ENCODE results near the gene CNIH3.

The CNIH3 gene

DNA sequence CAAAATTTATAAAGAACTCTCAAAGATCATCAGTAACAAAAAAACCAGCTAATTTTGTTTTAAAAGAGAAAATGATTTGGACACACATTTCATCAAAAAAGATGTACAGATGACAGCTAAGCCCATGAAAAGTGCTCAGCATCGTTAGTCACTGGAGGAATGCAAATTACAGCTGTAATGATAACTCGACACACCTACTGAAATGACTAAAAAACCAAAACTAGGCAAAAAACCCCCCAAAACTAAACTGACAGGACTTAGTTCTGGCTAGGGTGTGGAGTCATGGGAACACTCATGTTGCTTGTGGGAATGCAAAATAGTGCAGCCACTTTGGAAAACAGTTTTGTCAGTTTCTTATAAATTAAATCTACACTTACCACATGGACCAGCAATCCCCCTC, 59.5 kb downstream of the CNIH3 start:
- no peak overlapping the region for H3K4me3 ChIP-seq (ENCODE audit: low read depth, low read length, poor library complexity, severe bottlenecking)
- no peak overlapping the region for H3K4me2 ChIP-seq (ENCODE audit: low read length)
- no peaks in the 10 kb centered on the region for H4K20me1 ChIP-seq (ENCODE audit: insufficient read depth, low read length)
- no peaks in the 10 kb centered on the region for H3K79me2 ChIP-seq (ENCODE audit: insufficient read depth, low read length)
- H3K27ac ChIP-seq (ENCODE audit: low read depth, low read length, poor library complexity, severe bottlenecking): no peak overlapping the region
- TF ChIP-seq EZH2 (IDR thresholded peaks at IDR 0.05; ENCODE audit: borderline replicate concordance, low read length): no peak
- TF ChIP-seq, protein P1, sequence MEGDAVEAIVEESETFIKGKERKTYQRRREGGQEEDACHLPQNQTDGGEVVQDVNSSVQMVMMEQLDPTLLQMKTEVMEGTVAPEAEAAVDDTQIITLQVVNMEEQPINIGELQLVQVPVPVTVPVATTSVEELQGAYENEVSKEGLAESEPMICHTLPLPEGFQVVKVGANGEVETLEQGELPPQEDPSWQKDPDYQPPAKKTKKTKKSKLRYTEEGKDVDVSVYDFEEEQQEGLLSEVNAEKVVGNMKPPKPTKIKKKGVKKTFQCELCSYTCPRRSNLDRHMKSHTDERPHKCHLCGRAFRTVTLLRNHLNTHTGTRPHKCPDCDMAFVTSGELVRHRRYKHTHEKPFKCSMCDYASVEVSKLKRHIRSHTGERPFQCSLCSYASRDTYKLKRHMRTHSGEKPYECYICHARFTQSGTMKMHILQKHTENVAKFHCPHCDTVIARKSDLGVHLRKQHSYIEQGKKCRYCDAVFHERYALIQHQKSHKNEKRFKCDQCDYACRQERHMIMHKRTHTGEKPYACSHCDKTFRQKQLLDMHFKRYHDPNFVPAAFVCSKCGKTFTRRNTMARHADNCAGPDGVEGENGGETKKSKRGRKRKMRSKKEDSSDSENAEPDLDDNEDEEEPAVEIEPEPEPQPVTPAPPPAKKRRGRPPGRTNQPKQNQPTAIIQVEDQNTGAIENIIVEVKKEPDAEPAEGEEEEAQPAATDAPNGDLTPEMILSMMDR (IDR thresholded peaks at IDR 0.05; ENCODE audit: low read length): no peak
- no peaks in the 10 kb centered on the region for H3K27me3 ChIP-seq (ENCODE audit: insufficient read depth, low read length)
- no peak overlapping the region for H2AFZ ChIP-seq (ENCODE audit: low read length)
- H3K9me3 ChIP-seq (ENCODE audit: low read length): no peaks in the 10 kb centered on the region
- H3K9me2 ChIP-seq (ENCODE audit: low read depth, low read length): no peaks in the 10 kb centered on the region
- H3K36me3 ChIP-seq (ENCODE audit: insufficient read depth, low read length): no peaks in the 10 kb centered on the region
- no peak overlapping the region for H3K9ac ChIP-seq (ENCODE audit: low read length)
- H3K4me1 ChIP-seq (ENCODE audit: insufficient read depth, low read length, severe bottlenecking): no peaks in the 10 kb centered on the region
- H3F3A ChIP-seq (ENCODE audit: insufficient read depth, low read length): no peaks in the 10 kb centered on the region

DNA sequence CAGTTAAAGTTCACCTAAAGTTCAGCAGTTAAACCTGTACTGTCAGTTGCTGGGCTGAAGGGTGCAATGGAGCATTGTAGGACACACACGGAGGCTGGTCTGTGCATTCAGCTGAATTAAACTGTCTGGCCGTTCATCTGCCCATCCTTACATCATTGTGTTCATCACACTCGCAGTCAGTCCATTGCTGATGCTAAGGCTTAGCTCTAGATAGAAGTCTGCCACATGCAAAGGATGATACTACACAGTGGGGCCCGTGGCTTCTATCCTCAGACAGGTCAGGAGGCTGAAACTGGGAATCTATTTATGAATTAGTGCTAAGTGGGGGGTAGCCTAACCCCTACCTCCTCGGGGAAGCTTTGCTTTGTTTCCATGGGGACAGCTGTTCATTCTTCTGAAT, 60.4 kb downstream of the CNIH3 start:
- H3K36me3 ChIP-seq (ENCODE audit: insufficient read depth, low read length): no peaks in the 10 kb centered on the region
- H2AFZ ChIP-seq (ENCODE audit: low read length): no peak overlapping the region
- no peaks in the 10 kb centered on the region for H3K79me2 ChIP-seq (ENCODE audit: insufficient read depth, low read length)

DNA sequence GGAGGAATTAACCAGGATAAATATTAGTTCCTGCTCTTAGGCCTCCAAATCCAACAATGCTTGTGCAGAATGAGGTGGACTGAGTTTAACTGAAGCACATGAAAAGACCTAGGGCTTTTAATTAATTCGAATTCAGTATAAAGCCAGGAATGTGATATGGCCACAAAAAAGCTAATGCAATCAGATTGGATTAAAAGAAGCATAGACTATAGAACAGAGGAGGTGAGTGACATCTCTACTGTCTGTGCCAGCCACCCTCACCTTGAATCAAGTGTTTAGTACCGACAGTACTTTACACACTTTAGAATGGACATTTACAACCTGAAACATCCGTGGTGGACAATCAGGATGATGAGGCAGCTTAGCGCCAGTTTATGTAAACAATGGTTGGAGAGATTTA, 62.1 kb downstream of the CNIH3 start:
- no peaks in the 10 kb centered on the region for H3F3A ChIP-seq (ENCODE audit: insufficient read depth, low read length)
- H3K9me3 ChIP-seq (ENCODE audit: low read length): no peaks in the 10 kb centered on the region
- no peaks in the 10 kb centered on the region for H3K9me2 ChIP-seq (ENCODE audit: low read depth, low read length)
- no peaks in the 10 kb centered on the region for H4K20me1 ChIP-seq (ENCODE audit: insufficient read depth, low read length)
- TF ChIP-seq, protein P1 (IDR thresholded peaks at IDR 0.05; ENCODE audit: low read length): no peak
- no peak for TF ChIP-seq EZH2 (IDR thresholded peaks at IDR 0.05; ENCODE audit: borderline replicate concordance, low read length)
- H3K4me1 ChIP-seq (ENCODE audit: insufficient read depth, low read length, severe bottlenecking): no peaks in the 10 kb centered on the region
- no peak overlapping the region for H3K4me2 ChIP-seq (ENCODE audit: low read length)
- H3K4me3 ChIP-seq (ENCODE audit: low read depth, low read length, poor library complexity, severe bottlenecking): no peak overlapping the region
- no peaks in the 10 kb centered on the region for H3K36me3 ChIP-seq (ENCODE audit: insufficient read depth, low read length)
- no peak overlapping the region for H2AFZ ChIP-seq (ENCODE audit: low read length)
- no peaks in the 10 kb centered on the region for H3K27me3 ChIP-seq (ENCODE audit: insufficient read depth, low read length)
- H3K9ac ChIP-seq (ENCODE audit: low read length): no peak overlapping the region
- H3K79me2 ChIP-seq (ENCODE audit: insufficient read depth, low read length): no peaks in the 10 kb centered on the region
- H3K27ac ChIP-seq (ENCODE audit: low read depth, low read length, poor library complexity, severe bottlenecking): no peak overlapping the region

More for the DNA sequence above, 60.4 kb downstream of the CNIH3 start:
- Histone ChIP-seq H3K4me3 (ENCODE audit: low read depth, low read length, poor library complexity, severe bottlenecking) (no peak overlapping the region), H3K9me2 (ENCODE audit: low read depth, low read length) (no peaks in the 10 kb centered on the region), H3K27ac (ENCODE audit: low read depth, low read length, poor library complexity, severe bottlenecking) (no peak overlapping the region), H3K4me2 (ENCODE audit: low read length) (no peak overlapping the region), H3K4me1 (ENCODE audit: insufficient read depth, low read length, severe bottlenecking) (no peaks in the 10 kb centered on the region), H3K9ac (ENCODE audit: low read length) (no peak overlapping the region), H3F3A (ENCODE audit: insufficient read depth, low read length) (no peaks in the 10 kb centered on the region), H3K27me3 (ENCODE audit: insufficient read depth, low read length) (no peaks in the 10 kb centered on the region), H4K20me1 (ENCODE audit: insufficient read depth, low read length) (no peaks in the 10 kb centered on the region), H3K9me3 (ENCODE audit: low read length) (no peaks in the 10 kb centered on the region)
- TF ChIP-seq EZH2 (IDR thresholded peaks at IDR 0.05; ENCODE audit: borderline replicate concordance, low read length): no peak
- TF ChIP-seq, protein P1 (IDR thresholded peaks at IDR 0.05; ENCODE audit: low read length): no peak

Data from OCI-LY1 (cell line).